Ishikawa (cell line): ENCODE measurements around the gene ANAPC4.

Source experiments
- CEBPB ChIP-seq: IDR thresholded peaks from 2 replicates; pipeline ENCODE4 v1.6.1; 2012
- CREB1 ChIP-seq: IDR thresholded peaks from 2 replicates; pipeline ENCODE4 v1.6.1; 2012; ENCODE audit warnings: low read depth
- EP300 ChIP-seq: IDR thresholded peaks from 2 replicates; pipeline ENCODE4 v1.6.1; 2012; ENCODE audit warnings: borderline replicate concordance
- FOXM1 ChIP-seq: IDR thresholded peaks from 2 replicates; pipeline ENCODE4 v1.6.1; 2012; ENCODE audit warnings: low read depth, borderline replicate concordance
- MAX ChIP-seq: IDR thresholded peaks from 2 replicates; pipeline ENCODE4 v1.6.1; 2012
- RAD21 ChIP-seq: IDR thresholded peaks from 2 replicates; pipeline ENCODE4 v1.6.1; 2012; ENCODE audit warnings: low read depth
- REST ChIP-seq: IDR thresholded peaks from 2 replicates; pipeline ENCODE4 v1.6.1; 2012; ENCODE audit warnings: low read depth, mild to moderate bottlenecking
- TAF1 ChIP-seq: IDR thresholded peaks from 2 replicates; pipeline ENCODE4 v1.6.1; 2012; ENCODE audit warnings: low read depth, mild to moderate bottlenecking
- TCF12 ChIP-seq: IDR thresholded peaks from 2 replicates; pipeline ENCODE4 v1.6.1; 2012; ENCODE audit warnings: low read depth
- TEAD4 ChIP-seq: IDR thresholded peaks from 2 replicates; pipeline ENCODE4 v1.6.1; 2012
- USF1 ChIP-seq: IDR thresholded peaks from 2 replicates; pipeline ENCODE4 v1.6.1; 2012
- ZBTB7A ChIP-seq: IDR thresholded peaks from 2 replicates; pipeline ENCODE4 v1.6.1; 2012; ENCODE audit warnings: low read depth

- TF ChIP-seq RAD21 (no peak), EP300 (no peak), TEAD4 (no peak), REST (no peak), FOXM1 (no peak), USF1 (no peak), CREB1 (no peak), CEBPB (no peak), ZBTB7A (no peak), TAF1 (no peak), TCF12 (no peak), MAX (no peak)
Measured at GRCh38 chr4:25413261-25413660, 36.2 kb downstream of the ANAPC4 start.
